ENCODE measurements around the gene ZC4H2.

DNA sequence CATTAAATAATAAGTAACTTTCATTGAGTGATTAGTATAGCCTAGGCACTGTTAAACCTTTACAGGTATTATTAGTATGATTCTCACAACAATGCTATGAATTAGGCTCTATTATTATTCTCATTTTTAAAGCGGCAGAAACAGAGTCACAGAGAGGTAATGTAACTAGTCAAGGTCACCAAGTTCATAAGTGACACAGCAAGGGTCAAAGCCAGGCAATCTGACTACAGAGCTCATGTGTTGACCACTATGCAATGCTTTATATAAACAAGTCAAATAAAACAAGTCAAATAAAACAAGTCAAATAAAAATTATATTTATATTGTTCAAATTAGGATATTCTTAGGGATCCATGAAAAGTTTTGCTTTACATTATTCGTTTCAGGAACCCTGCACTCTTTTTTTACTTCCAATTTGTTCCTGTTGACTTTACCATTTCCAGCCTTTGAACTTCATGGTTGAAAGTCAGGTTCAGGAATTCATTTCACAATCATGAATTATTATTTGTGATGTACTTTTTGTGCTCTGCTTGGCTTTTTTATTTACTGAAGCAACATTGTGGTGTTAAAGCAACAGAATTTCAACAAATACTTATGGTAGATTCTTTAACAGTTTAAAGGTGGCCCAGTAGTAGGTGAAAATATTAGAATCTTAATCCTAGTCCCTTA, 18.0 kb upstream of the ZC4H2 start:
- TF ChIP-seq, protein P1, sequence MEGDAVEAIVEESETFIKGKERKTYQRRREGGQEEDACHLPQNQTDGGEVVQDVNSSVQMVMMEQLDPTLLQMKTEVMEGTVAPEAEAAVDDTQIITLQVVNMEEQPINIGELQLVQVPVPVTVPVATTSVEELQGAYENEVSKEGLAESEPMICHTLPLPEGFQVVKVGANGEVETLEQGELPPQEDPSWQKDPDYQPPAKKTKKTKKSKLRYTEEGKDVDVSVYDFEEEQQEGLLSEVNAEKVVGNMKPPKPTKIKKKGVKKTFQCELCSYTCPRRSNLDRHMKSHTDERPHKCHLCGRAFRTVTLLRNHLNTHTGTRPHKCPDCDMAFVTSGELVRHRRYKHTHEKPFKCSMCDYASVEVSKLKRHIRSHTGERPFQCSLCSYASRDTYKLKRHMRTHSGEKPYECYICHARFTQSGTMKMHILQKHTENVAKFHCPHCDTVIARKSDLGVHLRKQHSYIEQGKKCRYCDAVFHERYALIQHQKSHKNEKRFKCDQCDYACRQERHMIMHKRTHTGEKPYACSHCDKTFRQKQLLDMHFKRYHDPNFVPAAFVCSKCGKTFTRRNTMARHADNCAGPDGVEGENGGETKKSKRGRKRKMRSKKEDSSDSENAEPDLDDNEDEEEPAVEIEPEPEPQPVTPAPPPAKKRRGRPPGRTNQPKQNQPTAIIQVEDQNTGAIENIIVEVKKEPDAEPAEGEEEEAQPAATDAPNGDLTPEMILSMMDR (IDR thresholded peaks at IDR 0.05), result no peak
- no peak for TF ChIP-seq POLR2A (IDR thresholded peaks at IDR 0.05)
- no peak for TF ChIP-seq POLR2AphosphoS5 (IDR thresholded peaks at IDR 0.05)
- TF ChIP-seq EP300 (IDR thresholded peaks at IDR 0.05), result no peak
